Cardiac muscle cell (in vitro differentiated cells and primary cell): ENCODE results near the gene SCGB1C1. TPM values are rescaled to one million over a fixed set of nuclear protein-coding genes. Genes with fewer than 3 reads are reported as not detected.

Experiments used
- DNase-seq, 2 donors: peaks; one replicate each; pipeline versions ENCODE4 v3.0.0 to v3.0.0-alpha.2; 2010 to 2017; ENCODE audit warnings: low read depth in 1 of 2, low spot score in 1 of 2
- H3K27ac ChIP-seq: fragments of 200-600 bp; sonication (generic); 2 replicates; pipeline ENCODE4 v1.5.1; 2016
- H3K27me3 ChIP-seq: fragments of 200-600 bp; sonication (generic); 2 replicates; pipeline ENCODE4 v1.6.0; 2016; ENCODE audit warnings: control low read depth
- H3K36me3 ChIP-seq: fragments of 200-600 bp; sonication (generic); 2 replicates; pipeline ENCODE4 v1.5.1; 2016; ENCODE audit warnings: control low read depth
- H3K4me1 ChIP-seq: fragments of 200-600 bp; sonication (generic); 2 replicates; pipeline ENCODE4 v1.8.1; 2017; ENCODE audit warnings: low read depth, mild to moderate bottlenecking, mixed run types
- H3K4me3 ChIP-seq: fragments of 200-600 bp; sonication (generic); 2 replicates; pipeline ENCODE4 v1.5.1; 2016; ENCODE audit warnings: mild to moderate bottlenecking
- H3K9me3 ChIP-seq: fragments of 200-600 bp; sonication (generic); 2 replicates; pipeline ENCODE4 v1.5.1; 2017; ENCODE audit warnings: low read depth, mild to moderate bottlenecking, control low read depth
- polyA plus RNA-seq: library from polyadenylated mRNA; unstranded; fragments of >200 nt; fragmentation: Nextera tagmentation; extraction: Ambion mirVana; gene quantifications from 2 replicates; pipeline ENCODE4 v1.2.1, GENCODE V29; 2016
- total RNA-seq: library from RNA; depleted of rRNA; stranded (reverse); fragments of >200 nt; gene quantifications from 2 replicates; pipeline ENCODE4 v1.2.3, GENCODE V29; 2016
- TF ChIP-seq, protein P1 (sequence below): IDR thresholded peaks from 2 replicates; pipeline ENCODE4 v1.5.1; 2012; ENCODE audit warnings: low read depth, mild to moderate bottlenecking, low read length

Gene SCGB1C1
- total and polyA plus RNA-seq, 2 experiments from 2014 or later: not detected

DNA sequence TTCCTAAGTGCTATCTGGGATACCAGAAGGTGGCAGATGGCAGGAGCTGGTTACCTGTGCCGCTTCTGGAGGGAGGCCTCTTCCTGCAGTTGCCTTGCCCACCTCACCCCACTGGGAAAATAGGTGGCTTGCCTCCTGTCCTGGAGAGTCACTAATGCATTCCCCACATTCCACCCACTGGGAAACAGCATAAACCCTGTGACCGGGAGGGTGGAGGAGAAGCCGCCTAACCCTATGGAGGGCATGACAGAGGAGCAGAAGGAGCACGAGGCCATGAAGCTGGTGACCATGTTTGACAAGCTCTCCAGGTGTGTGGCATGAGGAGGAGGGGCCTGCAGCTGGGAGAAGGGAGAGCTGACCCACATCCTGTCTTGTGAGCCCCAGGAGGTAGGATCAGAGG lies 20.2 kb downstream of the SCGB1C1 start:
- Histone ChIP-seq H3K9me3 (no peaks in the 10 kb centered on the region), H3K36me3 (peaks cover 55% of the 10 kb centered on the region), H3K27me3 (no peaks in the 10 kb centered on the region), H3K4me1 (no peaks in the 10 kb centered on the region), H3K4me3 (no peak overlapping the region), H3K27ac (no peak overlapping the region)
- TF ChIP-seq, protein P1, sequence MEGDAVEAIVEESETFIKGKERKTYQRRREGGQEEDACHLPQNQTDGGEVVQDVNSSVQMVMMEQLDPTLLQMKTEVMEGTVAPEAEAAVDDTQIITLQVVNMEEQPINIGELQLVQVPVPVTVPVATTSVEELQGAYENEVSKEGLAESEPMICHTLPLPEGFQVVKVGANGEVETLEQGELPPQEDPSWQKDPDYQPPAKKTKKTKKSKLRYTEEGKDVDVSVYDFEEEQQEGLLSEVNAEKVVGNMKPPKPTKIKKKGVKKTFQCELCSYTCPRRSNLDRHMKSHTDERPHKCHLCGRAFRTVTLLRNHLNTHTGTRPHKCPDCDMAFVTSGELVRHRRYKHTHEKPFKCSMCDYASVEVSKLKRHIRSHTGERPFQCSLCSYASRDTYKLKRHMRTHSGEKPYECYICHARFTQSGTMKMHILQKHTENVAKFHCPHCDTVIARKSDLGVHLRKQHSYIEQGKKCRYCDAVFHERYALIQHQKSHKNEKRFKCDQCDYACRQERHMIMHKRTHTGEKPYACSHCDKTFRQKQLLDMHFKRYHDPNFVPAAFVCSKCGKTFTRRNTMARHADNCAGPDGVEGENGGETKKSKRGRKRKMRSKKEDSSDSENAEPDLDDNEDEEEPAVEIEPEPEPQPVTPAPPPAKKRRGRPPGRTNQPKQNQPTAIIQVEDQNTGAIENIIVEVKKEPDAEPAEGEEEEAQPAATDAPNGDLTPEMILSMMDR: no peak
- DNase-seq: no peak

DNA sequence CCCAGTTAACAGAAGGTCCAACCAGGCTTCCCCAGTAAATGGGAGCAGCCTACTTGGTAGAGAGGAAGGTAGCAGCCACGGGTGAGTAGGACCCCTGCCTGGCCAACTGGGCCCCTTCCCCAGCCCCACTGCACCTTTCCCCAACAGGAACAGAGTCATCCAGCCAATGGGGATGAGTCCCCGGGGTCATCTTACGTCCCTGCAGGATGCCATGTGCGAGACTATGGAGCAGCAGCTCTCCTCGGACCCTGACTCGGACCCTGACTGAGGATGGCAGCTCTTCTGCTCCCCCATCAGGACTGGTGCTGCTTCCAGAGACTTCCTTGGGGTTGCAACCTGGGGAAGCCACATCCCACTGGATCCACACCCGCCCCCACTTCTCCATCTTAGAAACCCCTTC lies 21.2 kb downstream of the SCGB1C1 start:
- Histone ChIP-seq H3K27ac (no peak overlapping the region), H3K27me3 (no peaks in the 10 kb centered on the region), H3K36me3 (peaks cover 55% of the 10 kb centered on the region), H3K4me3 (no peak overlapping the region), H3K9me3 (no peaks in the 10 kb centered on the region), H3K4me1 (no peaks in the 10 kb centered on the region)
- TF ChIP-seq, protein P1: no peak
- no peak for DNase-seq

DNA sequence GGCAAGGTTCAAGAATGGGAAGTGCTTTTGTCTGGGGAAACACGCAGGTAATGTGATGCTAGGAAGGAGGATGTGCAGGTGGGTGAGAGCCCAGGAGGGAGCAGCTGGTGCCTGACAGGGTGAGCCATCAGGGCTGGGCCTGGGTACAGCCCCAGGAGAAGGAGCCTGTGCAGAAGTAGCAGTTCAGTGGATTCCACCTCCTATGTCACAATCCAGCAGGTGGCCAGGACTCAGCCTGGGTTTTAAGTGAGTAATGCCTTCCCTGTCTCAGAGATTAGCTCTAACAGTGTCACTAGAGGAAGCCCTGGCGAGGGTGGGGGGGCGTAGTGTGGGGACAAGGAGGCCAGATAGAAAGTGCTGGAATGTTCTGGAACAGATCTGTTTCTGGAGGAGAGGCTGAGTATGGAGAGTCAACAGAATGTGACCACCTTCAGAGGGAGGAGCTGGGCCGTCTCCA lies 22.7 kb downstream of the SCGB1C1 start:
- no peak for DNase-seq
- TF ChIP-seq, protein P1: no peak
- no peaks in the 10 kb centered on the region for H3K9me3 ChIP-seq
- H3K27ac ChIP-seq: peak overlapping the region; percentile 51
- H3K4me1 ChIP-seq: no peaks in the 10 kb centered on the region
- no peak overlapping the region for H3K4me3 ChIP-seq
- peaks cover 45% of the 10 kb centered on the region for H3K36me3 ChIP-seq
- no peaks in the 10 kb centered on the region for H3K27me3 ChIP-seq

DNA sequence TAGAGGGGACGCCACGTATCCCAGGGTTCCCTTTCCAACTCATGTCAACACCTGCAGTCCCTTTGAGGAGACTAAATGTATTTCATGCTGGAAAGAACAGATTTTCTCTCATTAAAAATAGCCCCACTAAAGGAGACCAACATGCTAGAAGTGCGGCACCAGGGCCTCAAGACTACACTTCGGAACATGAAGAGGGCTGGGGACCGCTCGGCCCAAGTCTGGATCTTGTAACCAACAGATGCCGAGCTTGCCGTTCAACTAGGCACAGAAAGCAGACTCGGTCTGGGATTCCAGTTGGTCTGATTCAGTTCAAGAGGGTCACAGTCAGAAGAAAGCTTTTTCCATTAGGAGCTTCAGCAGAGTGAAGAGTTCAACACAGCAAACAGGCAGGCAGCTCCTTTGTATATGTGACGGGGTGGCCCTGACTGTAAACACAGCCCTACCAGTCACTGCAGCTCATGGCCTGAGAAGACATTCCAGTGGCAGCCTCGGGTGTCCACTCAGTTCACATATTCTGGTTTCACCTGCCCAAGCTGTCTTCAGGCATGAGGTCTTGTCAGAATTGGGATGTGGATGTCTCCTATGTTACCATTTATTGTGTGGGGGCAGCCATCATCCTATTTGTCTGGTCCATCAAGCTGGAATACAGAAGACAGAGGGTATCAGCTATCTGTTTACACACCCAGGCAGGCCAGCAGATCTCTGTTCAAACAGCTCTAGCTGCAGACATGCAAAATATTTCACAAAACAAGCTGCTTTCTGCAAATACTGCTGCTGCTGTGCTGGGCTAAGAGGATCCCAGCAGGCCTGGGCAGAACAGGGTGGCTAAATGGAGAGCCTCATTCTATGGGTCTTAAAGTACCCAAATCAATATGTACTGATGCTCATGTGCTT lies 23.4 kb downstream of the SCGB1C1 start:
- H3K9me3 ChIP-seq: no peaks in the 10 kb centered on the region
- H3K36me3 ChIP-seq: peaks cover 40% of the 10 kb centered on the region
- H3K27me3 ChIP-seq: no peaks in the 10 kb centered on the region
- H3K4me3 ChIP-seq: no peak overlapping the region
- H3K4me1 ChIP-seq: no peaks in the 10 kb centered on the region
- DNase-seq: no peak
- H3K27ac ChIP-seq: peak overlapping the region; percentile 51
- TF ChIP-seq, protein P1: no peak

DNA sequence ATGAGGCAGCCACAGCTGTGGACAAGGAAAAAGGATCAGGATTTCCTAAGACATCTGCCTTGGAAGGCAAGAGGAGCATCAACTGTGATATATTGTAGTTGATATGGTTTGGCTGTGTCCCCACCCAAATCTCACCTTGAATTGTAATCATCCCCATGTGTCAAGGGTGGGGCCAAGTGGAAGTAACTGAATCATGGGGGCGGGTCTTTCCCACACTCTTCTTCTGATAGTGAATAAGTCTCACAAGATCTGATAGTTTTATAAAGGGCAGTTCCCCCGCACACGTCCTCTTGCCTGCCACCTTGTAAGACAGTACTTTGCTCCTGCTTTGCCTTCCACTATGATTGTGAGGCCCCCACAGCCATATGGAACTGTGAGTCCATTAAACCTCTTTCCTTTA lies 24.8 kb downstream of the SCGB1C1 start:
- DNase-seq: no peak
- Histone ChIP-seq H3K27me3 (no peaks in the 10 kb centered on the region), H3K27ac (no peak overlapping the region), H3K9me3 (no peaks in the 10 kb centered on the region), H3K36me3 (peaks cover 29% of the 10 kb centered on the region), H3K4me3 (no peak overlapping the region), H3K4me1 (no peaks in the 10 kb centered on the region)
- TF ChIP-seq, protein P1: no peak
